Anterior cingulate cortex (tissue), 58 donors: ENCODE results near the gene TRIM29.
"Not testable (repeated sequence)": the region's sequence is repeated elsewhere in the genome, so short reads cannot be mapped to it uniquely, and the experiment has no call there.

ENCODE experiments used
- DNase-seq, 58 donors: peaks; one replicate each; lab custom pipeline; 2025; lab: John Stamatoyannopoulos, UW

Gene TRIM29, protein sequence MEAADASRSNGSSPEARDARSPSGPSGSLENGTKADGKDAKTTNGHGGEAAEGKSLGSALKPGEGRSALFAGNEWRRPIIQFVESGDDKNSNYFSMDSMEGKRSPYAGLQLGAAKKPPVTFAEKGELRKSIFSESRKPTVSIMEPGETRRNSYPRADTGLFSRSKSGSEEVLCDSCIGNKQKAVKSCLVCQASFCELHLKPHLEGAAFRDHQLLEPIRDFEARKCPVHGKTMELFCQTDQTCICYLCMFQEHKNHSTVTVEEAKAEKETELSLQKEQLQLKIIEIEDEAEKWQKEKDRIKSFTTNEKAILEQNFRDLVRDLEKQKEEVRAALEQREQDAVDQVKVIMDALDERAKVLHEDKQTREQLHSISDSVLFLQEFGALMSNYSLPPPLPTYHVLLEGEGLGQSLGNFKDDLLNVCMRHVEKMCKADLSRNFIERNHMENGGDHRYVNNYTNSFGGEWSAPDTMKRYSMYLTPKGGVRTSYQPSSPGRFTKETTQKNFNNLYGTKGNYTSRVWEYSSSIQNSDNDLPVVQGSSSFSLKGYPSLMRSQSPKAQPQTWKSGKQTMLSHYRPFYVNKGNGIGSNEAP

DNA sequence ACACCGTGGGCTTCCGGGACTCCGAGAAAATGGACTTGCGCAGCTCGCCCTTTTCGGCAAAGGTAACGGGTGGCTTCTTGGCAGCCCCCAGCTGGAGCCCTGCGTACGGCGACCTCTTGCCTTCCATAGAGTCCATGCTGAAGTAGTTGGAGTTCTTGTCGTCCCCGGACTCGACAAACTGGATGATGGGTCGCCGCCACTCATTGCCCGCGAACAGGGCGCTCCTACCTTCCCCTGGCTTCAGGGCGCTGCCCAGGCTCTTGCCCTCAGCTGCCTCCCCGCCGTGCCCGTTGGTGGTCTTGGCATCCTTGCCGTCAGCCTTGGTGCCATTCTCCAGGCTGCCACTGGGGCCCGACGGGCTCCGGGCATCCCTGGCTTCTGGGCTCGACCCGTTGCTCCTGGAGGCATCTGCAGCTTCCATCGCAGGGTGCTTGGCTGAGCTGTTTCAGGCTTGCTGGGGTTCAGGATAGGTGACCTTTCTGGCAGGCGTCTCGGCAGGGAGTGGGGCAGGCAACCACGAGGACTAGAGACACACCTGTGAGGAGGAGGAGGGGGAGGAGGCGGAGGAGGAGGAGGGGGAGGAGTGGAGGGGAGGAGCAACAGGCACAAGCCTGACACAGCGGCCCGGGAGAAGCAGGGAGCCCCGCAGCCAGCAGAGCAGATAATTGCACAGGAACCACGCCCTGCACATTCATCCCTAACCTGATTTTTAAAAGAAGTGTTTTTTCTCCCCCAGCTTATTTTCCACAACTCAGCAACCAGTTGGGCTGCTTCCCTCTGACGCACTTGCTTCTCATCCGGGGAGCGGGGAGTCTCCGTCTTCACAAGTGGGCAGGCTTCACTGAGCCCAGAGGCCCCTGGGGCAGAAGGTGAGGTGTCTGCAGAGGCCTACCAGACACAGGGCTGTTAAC, at the start of gene TRIM29:
Gene TRIM29, minus strand, starts transcription at position 503 of the 911 bp plus-strand sequence. Its CDS starts 82 bp downstream, at position 421.
- no peak for DNase-seq

DNA sequence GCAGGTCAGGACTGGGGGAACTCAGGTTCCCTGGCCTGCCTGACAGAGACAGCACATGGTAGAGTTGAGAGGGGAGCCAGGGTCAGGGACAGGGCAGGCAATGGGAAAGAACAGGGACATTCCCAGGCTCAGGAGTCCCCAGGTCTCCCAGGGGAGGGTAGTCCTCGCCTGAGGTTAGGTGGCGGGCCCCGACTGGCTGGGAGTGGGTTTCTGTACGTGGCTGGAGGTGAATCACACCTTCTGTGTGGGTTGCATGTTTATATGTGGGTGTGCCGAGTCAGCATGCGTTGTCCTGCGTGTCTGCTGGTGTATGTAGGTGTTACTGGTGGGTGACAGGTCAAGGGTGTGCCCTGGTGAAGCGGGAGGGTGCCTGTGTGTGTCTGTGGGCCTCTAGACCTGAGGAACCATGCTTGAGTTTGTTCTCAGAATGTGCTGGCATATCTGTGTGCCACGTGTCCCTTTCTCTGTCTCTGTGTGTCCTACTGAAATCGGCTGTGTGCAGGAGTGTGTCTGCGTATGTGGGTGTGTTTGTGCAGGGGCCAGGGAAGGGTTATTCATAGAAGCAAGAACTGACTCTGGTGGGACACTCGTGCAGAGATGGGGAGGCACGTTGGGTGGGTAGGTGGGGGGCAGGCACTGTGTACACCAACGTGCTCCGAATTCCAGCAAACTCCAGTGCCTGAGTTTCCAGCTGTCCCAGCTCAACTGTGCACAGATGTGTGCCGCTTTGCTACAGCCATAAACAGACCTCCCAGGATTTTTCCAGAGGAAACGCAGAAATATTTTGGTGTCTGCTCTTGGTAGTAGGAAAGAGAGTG, 49.1 kb upstream of the TRIM29 start:
- DNase-seq, result peak in 1 of 58 donors; percentile 62

DNA sequence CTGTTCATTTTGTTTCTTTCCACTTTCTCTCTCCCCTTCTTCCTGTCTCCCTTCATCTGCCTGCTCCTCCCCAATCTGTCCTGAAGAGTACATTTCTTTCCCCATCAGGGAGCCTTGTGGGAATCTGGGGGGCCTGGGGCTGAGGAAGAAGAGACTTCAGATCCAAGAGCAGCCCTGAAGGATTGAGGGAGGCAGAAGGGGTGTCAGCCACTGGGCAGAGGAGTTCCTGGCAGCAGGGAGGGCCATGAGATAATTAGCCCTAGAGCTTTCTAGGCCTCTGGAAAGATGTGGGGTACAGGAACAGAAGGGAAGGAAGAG, 48.5 kb upstream of the TRIM29 start:
- DNase-seq, result no peak

DNA sequence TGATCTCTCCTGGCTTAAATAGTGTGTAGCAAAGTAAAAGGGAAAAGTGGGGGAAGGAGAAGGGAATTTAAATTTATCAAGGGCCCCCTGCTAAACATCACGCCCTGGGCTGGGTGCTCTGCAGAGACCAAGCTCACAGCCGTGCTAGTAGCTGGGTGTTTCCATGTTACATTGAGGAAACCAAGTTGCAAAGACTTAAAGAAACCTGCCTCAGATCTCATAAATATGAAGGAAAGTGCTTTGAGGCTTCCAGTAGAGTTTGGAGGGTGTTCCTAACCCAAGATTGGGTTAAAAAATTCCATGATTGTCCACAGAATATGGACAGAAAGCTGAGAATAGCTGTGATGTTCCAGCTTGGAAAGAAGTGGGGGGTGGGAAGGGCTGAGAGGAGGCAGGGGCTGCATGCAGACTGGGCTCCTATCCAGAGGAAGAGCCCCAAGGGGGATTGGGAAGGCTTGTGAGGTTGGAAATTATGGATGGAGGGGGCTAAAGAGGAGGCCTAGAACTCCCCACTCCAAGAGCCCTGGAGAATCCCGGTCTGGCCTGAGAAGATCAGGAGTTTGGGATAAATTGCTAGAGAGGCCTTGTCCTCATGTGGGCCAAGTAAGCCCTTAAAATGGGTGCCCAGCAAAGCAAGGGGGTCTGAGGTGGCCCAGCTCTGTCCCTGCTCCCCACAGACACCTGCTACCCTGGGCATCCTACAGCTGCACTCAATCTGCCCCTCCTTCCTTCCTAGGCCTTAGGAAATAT, 48.0 kb upstream of the TRIM29 start:
- DNase-seq, result no peak

DNA sequence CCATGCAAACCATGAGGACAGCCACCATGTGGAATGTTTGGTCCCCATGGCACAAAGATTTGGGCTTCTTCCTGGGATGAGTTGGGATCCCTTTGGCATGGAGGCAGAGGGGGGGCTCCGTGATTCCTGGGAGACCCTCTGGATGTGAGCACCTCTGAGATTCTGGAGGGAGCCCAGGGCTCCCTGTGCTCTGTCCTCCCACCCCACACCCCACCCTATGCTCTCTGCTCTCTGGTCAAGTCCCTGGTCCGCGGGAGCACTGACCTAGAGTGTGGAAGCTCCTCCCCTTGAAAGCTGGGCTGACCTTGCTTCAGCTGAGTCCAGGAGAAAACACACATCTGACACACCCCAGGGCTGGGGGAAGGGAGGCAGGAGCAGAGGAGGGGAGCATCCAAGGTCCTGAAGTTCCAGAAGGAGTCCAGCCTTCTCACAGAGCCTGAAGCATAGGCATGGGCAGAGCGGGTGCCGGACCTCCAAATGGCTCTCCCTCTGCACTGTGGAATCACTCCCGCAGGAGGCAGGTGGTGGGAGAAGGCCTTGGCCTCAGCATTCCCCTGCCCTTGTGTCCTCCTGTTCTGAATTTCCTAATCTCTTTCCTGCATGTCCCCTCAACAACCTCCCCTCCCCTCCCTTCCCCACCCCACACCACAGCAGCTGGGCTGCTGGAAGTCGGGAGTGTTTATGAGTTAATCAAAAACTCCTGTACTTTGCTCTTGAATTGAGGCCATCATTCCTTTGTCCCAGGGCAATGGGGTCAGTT, 47.2 kb upstream of the TRIM29 start:
- DNase-seq, result no peak

DNA sequence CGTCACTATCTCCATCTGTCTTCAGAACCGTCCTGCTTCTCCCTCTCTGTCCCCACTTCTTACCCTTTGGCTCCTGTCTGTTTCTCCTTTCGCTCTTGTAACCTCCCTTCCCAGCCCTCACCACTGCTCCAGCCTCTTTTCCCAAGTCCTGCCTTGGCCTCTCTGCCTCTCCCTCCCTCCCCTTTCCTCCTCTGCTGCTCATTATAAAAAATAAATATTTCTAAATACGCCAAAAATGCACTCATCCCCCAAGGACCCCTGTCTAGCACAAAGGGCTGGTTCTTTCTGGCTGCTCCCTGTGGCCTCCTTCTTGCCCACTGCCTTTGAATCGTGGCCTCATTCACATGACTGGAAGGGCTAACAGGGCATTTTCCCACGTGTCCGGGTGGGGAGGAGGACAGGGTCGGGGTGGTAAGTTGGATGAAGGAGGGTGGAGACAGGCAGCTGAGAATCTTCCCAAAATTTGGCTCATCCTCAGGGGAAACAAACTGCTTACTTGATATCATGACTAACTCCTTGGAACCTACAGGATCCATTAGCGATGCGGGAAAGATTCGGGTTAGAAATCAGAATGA, 46.5 kb upstream of the TRIM29 start:
- DNase-seq, result no peak

DNA sequence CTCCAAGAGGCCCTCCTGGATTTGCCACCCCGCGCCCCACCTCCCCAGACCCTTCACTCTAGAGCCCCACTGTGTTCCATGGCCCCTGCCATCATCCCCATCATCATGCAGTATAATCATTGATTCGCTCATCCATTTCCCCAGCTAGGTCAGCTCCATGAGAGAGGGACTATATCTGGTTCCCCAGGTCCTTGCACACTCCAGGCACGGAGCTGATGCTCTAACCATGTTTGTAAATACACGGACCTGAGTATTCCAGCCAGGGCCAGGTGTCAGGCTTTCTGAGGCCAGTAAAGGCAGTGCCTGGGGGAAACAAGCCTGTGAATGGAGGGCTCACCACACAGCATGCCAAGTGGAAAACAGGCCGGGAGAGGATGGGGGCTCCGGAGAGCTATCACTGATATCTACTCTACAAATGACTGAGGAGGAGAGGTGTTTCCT, 45.8 kb upstream of the TRIM29 start:
- no peak for DNase-seq

DNA sequence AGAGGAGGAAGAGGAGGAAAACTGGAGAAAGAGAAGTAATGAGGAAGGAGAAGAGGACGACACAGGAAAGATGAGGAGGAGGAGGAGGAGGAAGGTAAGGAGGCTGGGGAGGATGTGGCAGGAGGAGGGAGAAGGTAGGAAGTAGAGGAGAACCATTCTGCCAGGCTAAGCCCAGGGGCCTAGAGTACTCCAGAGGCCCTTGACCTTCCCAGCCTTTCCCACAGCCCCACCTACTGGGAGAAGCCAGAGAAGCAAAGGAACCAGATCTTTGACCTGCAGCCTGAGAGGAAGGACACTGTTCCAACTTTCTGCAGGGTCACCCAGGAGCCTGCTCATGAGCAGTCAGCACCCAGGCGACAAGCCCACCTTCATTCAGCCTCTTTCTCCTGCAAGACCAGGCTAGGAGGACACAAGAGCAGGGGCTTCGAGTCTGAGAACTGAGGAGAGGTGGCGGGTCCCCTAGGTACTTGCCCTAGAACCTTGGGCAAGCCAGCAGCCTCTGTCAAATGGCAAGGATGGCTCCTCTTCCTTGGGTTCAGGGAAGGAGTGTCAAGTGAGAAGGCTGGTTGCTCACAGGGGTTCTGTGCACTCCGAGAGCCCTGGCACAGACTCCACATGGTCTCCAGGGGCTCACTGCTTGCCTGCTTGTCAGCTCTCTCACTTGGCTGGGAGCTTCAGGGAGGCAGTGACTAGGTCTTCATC, 45.0 kb upstream of the TRIM29 start:
- peak in 4 of 58 donors; percentile 21 to 34 (median 27) for DNase-seq

DNA sequence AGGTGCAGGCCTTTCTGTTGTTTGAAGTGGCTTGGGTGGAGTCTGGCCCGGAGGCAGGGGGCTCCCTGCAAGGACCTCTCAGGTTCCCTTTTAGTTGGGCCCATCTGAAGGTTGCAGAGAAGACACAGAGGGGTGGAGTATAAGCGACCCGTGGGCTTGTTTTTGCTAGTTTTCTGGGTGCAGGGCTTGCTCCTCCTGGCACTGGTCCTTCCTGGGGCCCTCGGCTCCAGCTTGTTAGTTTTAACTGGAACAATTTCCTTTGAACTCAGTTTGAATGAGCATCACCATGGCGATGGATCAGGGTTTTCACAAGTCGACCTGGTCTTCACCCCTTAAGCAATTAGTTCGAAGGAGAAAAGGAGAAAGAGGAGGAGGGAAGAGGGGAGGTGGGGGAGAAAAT, 44.5 kb upstream of the TRIM29 start:
- DNase-seq, result peak in 9 of 58 donors; percentile 16 to 76 (median 54)

DNA sequence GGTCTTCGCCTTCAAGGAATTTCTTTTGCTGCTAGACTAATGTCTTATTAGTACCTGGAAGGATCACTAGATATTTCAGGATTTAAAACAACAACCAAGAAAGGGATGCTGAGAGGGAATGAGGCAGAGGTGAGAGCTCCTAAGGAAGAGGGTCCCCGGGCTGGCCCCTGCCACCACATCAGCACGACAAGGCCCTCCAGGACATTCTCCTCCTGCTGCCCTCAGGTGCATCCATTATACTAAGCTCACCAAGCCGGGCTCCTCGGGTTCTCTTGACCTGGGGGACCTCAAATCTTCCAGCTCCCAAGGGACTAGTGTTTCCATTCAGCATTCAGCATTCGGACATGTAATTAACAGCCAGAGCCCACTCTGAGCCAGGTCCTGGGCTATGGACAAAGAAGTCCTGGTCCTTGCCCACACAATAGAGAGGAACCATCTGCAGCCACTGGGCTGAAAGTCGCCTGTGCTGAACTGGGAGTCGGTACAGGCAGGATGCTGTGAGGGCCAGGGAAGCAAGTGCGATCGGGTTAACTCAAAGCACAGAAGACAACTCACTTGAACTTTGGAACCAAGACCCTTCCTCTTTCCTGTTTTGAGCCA, 43.6 kb upstream of the TRIM29 start:
- DNase-seq, result no peak

DNA sequence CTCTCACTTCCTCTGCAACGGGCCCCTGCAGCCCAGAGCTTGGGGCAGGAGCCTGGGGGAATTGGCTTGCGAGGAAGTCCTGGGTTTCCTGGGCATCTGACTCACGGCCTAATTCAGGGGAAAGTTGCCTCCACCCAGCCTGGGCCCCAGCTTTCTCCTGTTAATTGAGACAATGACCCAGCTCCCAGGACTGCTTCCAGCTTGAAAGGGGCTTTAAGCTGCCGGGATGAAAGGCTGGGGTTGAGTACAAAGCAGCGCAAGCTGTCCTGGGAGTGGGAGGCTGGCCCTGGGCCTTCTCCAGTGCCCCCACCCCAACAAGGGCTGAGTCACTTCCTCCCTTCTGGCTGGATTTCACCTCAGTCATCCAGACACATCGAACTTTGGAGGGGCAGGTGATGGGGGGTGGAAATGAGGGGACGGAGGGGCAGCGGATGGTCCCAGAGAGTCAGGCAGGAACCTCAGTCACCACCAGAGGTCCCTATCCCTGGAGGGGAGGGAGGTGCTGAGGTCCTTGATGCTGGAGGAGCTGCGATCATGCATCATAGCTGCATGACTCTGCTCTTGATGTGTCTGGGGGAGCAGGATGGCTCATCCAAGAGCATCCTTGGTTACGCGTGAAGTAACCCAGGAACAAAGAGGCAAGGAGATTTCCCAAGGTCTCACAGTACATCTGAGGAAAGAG, 42.8 kb upstream of the TRIM29 start:
- peak in 40 of 58 donors; percentile 27 to 90 (median 56) for DNase-seq

DNA sequence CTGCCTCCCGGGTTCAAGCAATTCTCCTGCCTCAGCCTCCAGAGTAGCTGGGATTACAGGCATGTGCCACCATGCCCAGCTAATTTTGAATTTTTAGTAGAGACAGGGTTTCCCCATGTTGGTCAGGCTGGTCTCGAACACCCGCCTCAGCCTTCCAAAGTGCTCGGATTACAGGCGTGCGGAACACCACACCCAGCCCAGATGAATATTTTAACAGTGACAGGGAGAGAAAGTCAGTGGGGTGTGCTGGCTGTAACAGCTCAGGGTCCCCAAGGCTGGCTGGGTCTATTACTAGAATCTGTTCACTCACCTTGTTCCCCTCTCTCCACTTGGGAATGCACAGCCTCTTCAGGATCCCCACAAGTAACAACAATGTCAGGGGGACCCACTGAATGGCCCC, 42.1 kb upstream of the TRIM29 start:
- DNase-seq, result not testable (repeated sequence)

DNA sequence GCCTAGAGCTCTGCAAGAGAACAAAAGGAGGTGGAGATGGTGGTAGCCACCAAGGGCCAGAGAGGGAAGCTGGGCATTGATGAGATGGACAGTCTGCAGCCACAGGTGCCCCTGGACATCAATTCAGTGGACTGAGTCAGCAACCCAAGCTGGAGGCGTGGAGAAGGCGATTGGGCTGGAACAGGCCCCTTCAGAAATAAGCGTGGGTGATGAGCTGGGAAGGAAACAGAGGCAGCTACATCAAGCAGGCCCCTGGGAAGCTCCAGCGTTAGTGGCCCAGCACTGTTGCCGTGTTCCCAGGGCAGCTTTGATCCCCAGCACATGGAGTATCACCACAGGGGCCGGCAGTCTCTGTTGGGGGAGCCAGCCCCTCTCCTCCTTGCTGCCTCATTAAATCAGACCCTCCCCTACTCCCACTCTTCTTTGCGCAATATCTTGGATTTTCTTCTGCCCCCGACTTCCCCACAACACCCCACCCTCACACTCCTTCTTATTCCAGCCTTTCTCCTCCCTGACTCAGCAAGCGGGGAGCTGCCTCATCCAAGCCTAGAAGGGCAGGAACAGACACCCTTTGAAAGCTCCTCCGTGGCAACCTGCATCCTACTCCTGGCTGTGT, 41.3 kb upstream of the TRIM29 start:
- DNase-seq, result no peak

DNA sequence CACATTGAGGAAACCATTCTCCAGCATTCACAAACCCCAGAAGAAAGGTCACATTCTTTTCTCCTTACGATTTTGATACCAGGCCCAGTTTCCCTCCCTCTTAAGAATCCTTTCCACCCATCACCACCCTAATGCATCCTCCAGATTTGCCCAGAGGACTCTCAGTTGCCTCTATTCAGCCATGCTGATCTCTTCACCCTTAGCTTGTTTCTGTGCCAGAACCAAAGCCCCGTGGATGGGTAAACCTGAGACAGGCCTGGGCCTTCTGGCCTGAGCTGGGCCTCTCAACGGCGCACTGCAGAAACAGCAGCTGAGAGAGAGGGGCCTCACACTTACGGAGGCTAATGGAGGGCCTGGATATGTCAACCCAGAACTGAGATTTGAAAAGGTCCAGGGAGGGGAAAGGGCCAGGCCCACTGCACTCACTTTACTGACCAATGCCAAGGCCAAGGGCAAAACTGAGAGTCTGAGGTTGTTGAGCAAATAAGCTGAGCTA, 40.7 kb upstream of the TRIM29 start:
- no peak for DNase-seq

DNA sequence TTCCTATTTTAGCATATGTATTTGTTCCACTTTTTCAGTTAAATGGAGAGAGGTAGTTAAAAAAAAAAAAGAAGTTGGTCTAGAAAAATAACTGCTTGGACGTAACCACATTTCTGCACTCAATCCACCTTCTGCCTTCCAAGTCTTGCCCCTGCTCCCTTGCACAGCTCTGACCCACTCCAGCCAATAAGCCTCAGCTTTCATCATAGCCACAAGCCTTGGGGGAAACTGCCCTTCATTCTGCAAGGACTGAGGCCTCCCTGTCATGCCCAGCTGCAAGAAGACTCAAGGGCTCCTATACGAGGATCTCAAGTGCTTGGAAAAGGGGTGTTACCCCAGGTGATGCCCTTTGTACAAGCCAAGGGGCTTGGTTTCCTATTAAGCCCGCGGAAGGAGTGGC, 37.0 kb upstream of the TRIM29 start:
- DNase-seq, result no peak

DNA sequence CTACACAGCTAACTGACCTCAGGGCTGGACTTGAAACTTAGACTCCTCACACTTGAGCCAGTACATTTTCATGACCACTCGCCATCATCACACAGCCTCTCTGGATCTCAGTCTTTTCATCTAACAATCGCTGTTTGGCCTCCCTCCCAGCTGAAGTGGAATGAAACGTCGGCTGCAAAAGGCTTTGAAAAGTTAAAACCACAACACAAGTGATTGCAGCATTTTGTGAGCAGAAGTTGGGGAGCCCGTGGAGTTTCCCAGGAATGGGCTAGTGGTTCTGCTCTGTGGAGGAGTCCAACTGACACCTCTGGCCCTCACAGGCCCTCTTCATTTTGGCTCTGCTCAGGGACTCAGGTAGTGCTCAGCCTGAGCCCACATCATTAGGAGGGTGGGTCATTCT, 35.9 kb upstream of the TRIM29 start:
- no peak for DNase-seq
